ENCODE data around the gene LSM14B. TPM values are rescaled to one million over a fixed set of nuclear protein-coding genes. Genes with fewer than 3 reads are reported as not detected.
A peak's percentile ranks its signal among the peaks of the same experiment; 100 is the strongest.

Gene LSM14B
- total and polyA plus RNA-seq, 4 donors, result 16.4 to 41.7 (median 27.8) TPM

- no peak for TF ChIP-seq CTCF (IDR thresholded peaks at IDR 0.05; ENCODE audit: control extremely low read depth, extremely low read depth)
- ATAC-seq (ENCODE audit: insufficient read depth, low FRiP score) (no peak), DNase-seq (peak in 1 of 3 donors; percentile 10)
- Histone ChIP-seq H3K27ac (ENCODE audit: low read depth in 1 of 2, low read length in 1 of 2) (no peak overlapping the region), H3K4me3 (no peak overlapping the region), H3K27me3 (ENCODE audit: control insufficient read depth in 3 of 3, insufficient read depth in 3 of 3, low read length in 2 of 3) (peaks cover 0 to 9% (median 3%) of the 10 kb centered on the region in 3 donors), H3K4me1 (ENCODE audit: control insufficient read depth in 5 of 5, insufficient read depth in 5 of 5, low read length in 5 of 5) (no peaks in the 10 kb centered on the region), H3K9me3 (ENCODE audit: control insufficient read depth in 4 of 4, insufficient read depth in 3 of 4, low read length in 3 of 4) (peaks cover 0 to 6% (median 0%) of the 10 kb centered on the region in 4 donors), H3K9ac (ENCODE audit: insufficient read depth in 1 of 2, low read length in 2 of 2) (no peak overlapping the region), H3K36me3 (ENCODE audit: control insufficient read depth in 4 of 4, insufficient read depth in 4 of 4, low read length in 4 of 4) (no peaks in the 10 kb centered on the region)
- 34 to 44% methylated on average over 11 of the region's 11 CpGs for whole genome bisulfite sequencing, 2 donors
Observed at GRCh38 chr20:62087227-62087626, 35.0 kb upstream of the LSM14B start.

- H3K27ac ChIP-seq (ENCODE audit: low read depth in 1 of 2, low read length in 1 of 2), result no peak overlapping the region
- H3K9me3 ChIP-seq (ENCODE audit: control insufficient read depth in 4 of 4, insufficient read depth in 3 of 4, low read length in 3 of 4), result peaks cover 0 to 6% (median 0%) of the 10 kb centered on the region in 4 donors
- ATAC-seq (ENCODE audit: insufficient read depth, low FRiP score), result no peak
- DNase-seq, result no peak
- no peak overlapping the region for H3K9ac ChIP-seq (ENCODE audit: insufficient read depth in 1 of 2, low read length in 2 of 2)
- H3K4me3 ChIP-seq, result no peak overlapping the region
- no peaks in the 10 kb centered on the region for H3K4me1 ChIP-seq (ENCODE audit: control insufficient read depth in 5 of 5, insufficient read depth in 5 of 5, low read length in 5 of 5)
- no peak for TF ChIP-seq CTCF (IDR thresholded peaks at IDR 0.05; ENCODE audit: control extremely low read depth, extremely low read depth)
- H3K36me3 ChIP-seq (ENCODE audit: control insufficient read depth in 4 of 4, insufficient read depth in 4 of 4, low read length in 4 of 4), result no peaks in the 10 kb centered on the region
- peaks cover 0 to 9% (median 3%) of the 10 kb centered on the region in 3 donors for H3K27me3 ChIP-seq (ENCODE audit: control insufficient read depth in 3 of 3, insufficient read depth in 3 of 3, low read length in 2 of 3)
- 93% methylated on average over 17 of the region's 17 CpGs for WGBS, 2 donors
Observed at GRCh38 chr20:62087632-62088031, 34.6 kb upstream of the LSM14B start.

GRCh38 chr20:62088258-62089127, 33.8 kb upstream of the LSM14B start:
- Histone ChIP-seq H3K36me3 (ENCODE audit: control insufficient read depth in 4 of 4, insufficient read depth in 4 of 4, low read length in 4 of 4) (no peaks in the 10 kb centered on the region), H3K4me3 (no peak overlapping the region), H3K4me1 (ENCODE audit: control insufficient read depth in 5 of 5, insufficient read depth in 5 of 5, low read length in 5 of 5) (no peaks in the 10 kb centered on the region), H3K27ac (ENCODE audit: low read depth in 1 of 2, low read length in 1 of 2) (no peak overlapping the region), H3K27me3 (ENCODE audit: control insufficient read depth in 3 of 3, insufficient read depth in 3 of 3, low read length in 2 of 3) (peaks cover 0 to 9% (median 3%) of the 10 kb centered on the region in 3 donors), H3K9me3 (ENCODE audit: control insufficient read depth in 4 of 4, insufficient read depth in 3 of 4, low read length in 3 of 4) (peaks cover 0 to 7% (median 0%) of the 10 kb centered on the region in 4 donors), H3K9ac (ENCODE audit: insufficient read depth in 1 of 2, low read length in 2 of 2) (no peak overlapping the region)
- WGBS, 2 donors, result 64 to 73% methylated on average over 15 of the region's 15 CpGs
- TF ChIP-seq CTCF (IDR thresholded peaks at IDR 0.05; ENCODE audit: control extremely low read depth, extremely low read depth), result no peak
- ATAC-seq (ENCODE audit: insufficient read depth, low FRiP score), result no peak
- DNase-seq, result peak in 1 of 3 donors; percentile 7

Data from lung (tissue), 12 donors.